PC-9 (cell line): ENCODE data around the gene PSD2. TPM values are rescaled to one million over a fixed set of nuclear protein-coding genes. Genes with fewer than 3 reads are reported as not detected.

ENCODE experiments used
- BruUV-seq: library from RNA; stranded (reverse); fragments of 400-500 nt; replicated peaks from 2 replicates; lab custom pipeline; 2021; lab: Mats Ljungman, UMichigan
- CTCF ChIA-PET: fragments of 300-600 bp; sonication (Branson Sonifier 250); formaldehyde crosslinking; loops from one replicate; lab custom pipeline; 2022; ENCODE audit warnings: antibody characterized with exemption; lab: Charles Lee
- POLR2A ChIA-PET: fragments of 300-600 bp; sonication (Branson Sonifier 250); formaldehyde crosslinking; loops from one replicate; lab custom pipeline; 2022; ENCODE audit warnings: antibody characterized with exemption; ENCODE audit not compliant: unreplicated experiment; lab: Charles Lee
- DNase-seq, 2 experiments: peaks; one replicate each; pipeline versions ENCODE4 v3.0.0 to v3.0.0-alpha.2; 2015 to 2022; ENCODE audit warnings: mixed read lengths in 1 of 2
- H2AFZ ChIP-seq: fragments of 200-600 bp; sonication (generic); 2 replicates; pipeline ENCODE4 v1.8.1; 2017; ENCODE audit warnings: antibody characterized with exemption
- H3F3A ChIP-seq: fragments of 200-600 bp; sonication (generic); 2 replicates; pipeline ENCODE4 v1.8.1; 2017; ENCODE audit warnings: antibody characterized with exemption, mild to moderate bottlenecking, low read depth; ENCODE audit not compliant: insufficient read depth
- H3K27ac ChIP-seq: fragments of 200-600 bp; sonication (generic); 2 replicates; pipeline ENCODE4 v1.6.1; 2016; ENCODE audit warnings: mixed run types
- H3K27me3 ChIP-seq: fragments of 200-600 bp; sonication (generic); 2 replicates; pipeline ENCODE4 v1.6.1; 2016; ENCODE audit warnings: low read depth, mixed run types; ENCODE audit not compliant: insufficient read depth
- H3K36me3 ChIP-seq: fragments of 200-600 bp; sonication (generic); 2 replicates; pipeline ENCODE4 v1.6.1; 2016; ENCODE audit warnings: low read depth, mixed run types
- H3K4me1 ChIP-seq: fragments of 200-600 bp; sonication (generic); replicated peaks from 2 replicates; pipeline ENCODE4 v1.6.1; 2016; ENCODE audit warnings: mixed run types; ENCODE audit not compliant: insufficient read depth
- H3K4me2 ChIP-seq: fragments of 200-600 bp; sonication (generic); 2 replicates; pipeline ENCODE4 v1.6.1; 2017; ENCODE audit warnings: mixed run types
- H3K4me3 ChIP-seq: fragments of 200-600 bp; sonication (generic); 2 replicates; pipeline ENCODE4 v1.6.1; 2016; ENCODE audit warnings: mixed run types
- H3K79me2 ChIP-seq: fragments of 200-600 bp; sonication (generic); 2 replicates; pipeline ENCODE4 v1.6.1; 2017; ENCODE audit warnings: low read depth, mixed run types
- H3K9me2 ChIP-seq: fragments of 200-600 bp; sonication (generic); 2 replicates; pipeline ENCODE4 v1.8.1; 2017; ENCODE audit warnings: mild to moderate bottlenecking; ENCODE audit not compliant: insufficient read depth
- H3K9me3 ChIP-seq: fragments of 200-600 bp; sonication (generic); 2 replicates; pipeline ENCODE4 v1.8.1; 2016; ENCODE audit warnings: low read depth; ENCODE audit not compliant: insufficient read depth
- H4K20me1 ChIP-seq: fragments of 200-600 bp; sonication (generic); 2 replicates; pipeline ENCODE4 v1.8.1; 2017; ENCODE audit not compliant: insufficient read depth
- CTCF ChIP-seq: fragments of 200-600 bp; sonication (generic); conservative IDR thresholded peaks from 2 replicates; pipeline ENCODE4 v1.6.1; 2017; ENCODE audit warnings: mixed run types, antibody characterized with exemption, mild to moderate bottlenecking, moderate library complexity
- EZH2 ChIP-seq: fragments of 200-600 bp; sonication (generic); IDR thresholded peaks from 2 replicates; pipeline ENCODE4 v1.8.0; 2017; ENCODE audit warnings: antibody characterized with exemption, low read depth
- intact Hi-C: fragments of 100-400 bp; cut with micrococcal nuclease; formaldehyde crosslinking; loops from one replicate; pipeline ENCODE4 v1.10.0; 2022; ENCODE audit not compliant: unreplicated experiment
- total RNA-seq: library from RNA; stranded (reverse); gene quantifications from 2 replicates; pipeline ENCODE4 v1.2.3, GENCODE V29; 2021

The PSD2 gene
- total RNA-seq, 1 experiment from 2014 or later, result 0.07 TPM

- ChIA-PET CTCF (no interaction called here), POLR2A (no interaction called here)
- no peaks in the 10 kb centered on the region for H3K4me1 ChIP-seq
- intact Hi-C loops, result no loop called here
- H3K27me3 ChIP-seq, result peaks cover 46% of the 10 kb centered on the region
- H3F3A ChIP-seq, result no peaks in the 10 kb centered on the region
- H4K20me1 ChIP-seq, result no peaks in the 10 kb centered on the region
- no peaks in the 10 kb centered on the region for H3K9me2 ChIP-seq
- H2AFZ ChIP-seq, result no peak overlapping the region
- TF ChIP-seq EZH2 (no peak), CTCF (no peak)
- BruUV-seq, result no TSS peak
- H3K79me2 ChIP-seq, result no peaks in the 10 kb centered on the region
- no peak for DNase-seq
- H3K27ac ChIP-seq, result no peak overlapping the region
- no peak overlapping the region for H3K4me3 ChIP-seq
- H3K9me3 ChIP-seq, result no peaks in the 10 kb centered on the region
- H3K4me2 ChIP-seq, result no peak overlapping the region
- no peaks in the 10 kb centered on the region for H3K36me3 ChIP-seq
Measured at GRCh38 chr5:139835656-139836055, 40.0 kb downstream of the PSD2 start.

GRCh38 chr5:139836469-139837208 lies 41.0 kb downstream of the PSD2 start:
- H2AFZ ChIP-seq, result no peak overlapping the region
- no TSS peak for BruUV-seq
- no peaks in the 10 kb centered on the region for H3K9me2 ChIP-seq
- no peaks in the 10 kb centered on the region for H3K36me3 ChIP-seq
- no peak overlapping the region for H3K4me3 ChIP-seq
- no peak for DNase-seq
- H3K9me3 ChIP-seq, result no peaks in the 10 kb centered on the region
- H4K20me1 ChIP-seq, result no peaks in the 10 kb centered on the region
- H3K27me3 ChIP-seq, result peaks cover 37% of the 10 kb centered on the region
- H3K27ac ChIP-seq, result no peak overlapping the region
- no peak for TF ChIP-seq EZH2
- TF ChIP-seq CTCF, result no peak
- ChIA-PET CTCF (no interaction called here), POLR2A (no interaction called here)
- H3F3A ChIP-seq, result no peaks in the 10 kb centered on the region
- H3K4me1 ChIP-seq, result no peaks in the 10 kb centered on the region
- intact Hi-C loops, result no loop called here
- no peak overlapping the region for H3K4me2 ChIP-seq
- no peaks in the 10 kb centered on the region for H3K79me2 ChIP-seq

- POLR2A ChIA-PET, result no interaction called here
- Histone ChIP-seq H3K79me2 (no peaks in the 10 kb centered on the region), H3K4me3 (no peak overlapping the region), H2AFZ (no peak overlapping the region), H3K4me1 (no peaks in the 10 kb centered on the region), H3K9me2 (no peaks in the 10 kb centered on the region), H3F3A (no peaks in the 10 kb centered on the region), H3K36me3 (no peaks in the 10 kb centered on the region), H3K4me2 (no peak overlapping the region), H3K9me3 (no peaks in the 10 kb centered on the region), H3K27ac (no peak overlapping the region), H4K20me1 (no peaks in the 10 kb centered on the region), H3K27me3 (peaks cover 25% of the 10 kb centered on the region)
- BruUV-seq, result no TSS peak
- intact Hi-C loops, result no loop called here
- CTCF ChIA-PET, result no interaction called here
- TF ChIP-seq CTCF (no peak), EZH2 (no peak)
- no peak for DNase-seq
Measured at GRCh38 chr5:139837711-139838380, 42.2 kb downstream of the PSD2 start.
